Measurements from ENCODE around the gene MUS81. TPM values are rescaled to one million over a fixed set of nuclear protein-coding genes. Genes with fewer than 3 reads are reported as not detected.
A peak's percentile ranks its signal among the peaks of the same experiment; 100 is the strongest.

MUS81 gene
- total RNA-seq, 2 experiments from 2014 or later, result 37.7 to 39.2 TPM

DNA sequence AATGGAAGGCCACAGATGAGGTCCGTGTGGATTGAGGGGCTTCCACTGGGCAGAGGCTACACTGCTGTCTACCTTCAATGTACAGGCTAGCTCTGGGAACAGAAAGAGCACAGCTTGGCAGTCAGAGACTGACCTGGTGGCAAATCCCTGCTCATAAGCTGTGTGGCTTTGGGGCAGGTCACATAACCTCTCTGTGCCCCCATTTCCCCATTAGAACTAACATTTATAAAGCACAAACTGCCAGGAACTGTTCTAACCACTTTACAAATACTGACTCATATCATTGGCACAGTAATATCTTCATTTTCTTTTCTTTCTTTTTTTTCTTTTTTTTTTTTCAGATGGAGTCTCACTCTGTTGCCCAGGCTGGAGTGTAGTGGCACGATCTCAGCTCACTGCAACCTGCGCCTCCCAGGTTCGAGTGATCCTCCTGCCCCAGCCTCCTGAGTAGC lies 36.8 kb downstream of the MUS81 start:
- no peak overlapping the region for H3K4me3 ChIP-seq (ENCODE audit: low read length)
- H3K4me3 Mint-ChIP-seq, result peak overlapping the region; percentile 34
- ATAC-seq (ENCODE audit: poor library complexity) (no peak), DNase-seq (no peak)
- CTCF ChIA-PET, result interaction anchor here (2.4 to 3.9 kb wide), 2 partner anchors 8 to 12 kb away, joined by 17 to 37 read pairs; partner anchors contain the start of genes CCDC85B and FIBP
- no peak overlapping the region for H3K27ac ChIP-seq (ENCODE audit: low read depth in 1 of 2, low read length in 2 of 2)
- H3K36me3 Mint-ChIP-seq (ENCODE audit: low read depth), result no peaks in the 10 kb centered on the region
- TF ChIP-seq, protein P1, sequence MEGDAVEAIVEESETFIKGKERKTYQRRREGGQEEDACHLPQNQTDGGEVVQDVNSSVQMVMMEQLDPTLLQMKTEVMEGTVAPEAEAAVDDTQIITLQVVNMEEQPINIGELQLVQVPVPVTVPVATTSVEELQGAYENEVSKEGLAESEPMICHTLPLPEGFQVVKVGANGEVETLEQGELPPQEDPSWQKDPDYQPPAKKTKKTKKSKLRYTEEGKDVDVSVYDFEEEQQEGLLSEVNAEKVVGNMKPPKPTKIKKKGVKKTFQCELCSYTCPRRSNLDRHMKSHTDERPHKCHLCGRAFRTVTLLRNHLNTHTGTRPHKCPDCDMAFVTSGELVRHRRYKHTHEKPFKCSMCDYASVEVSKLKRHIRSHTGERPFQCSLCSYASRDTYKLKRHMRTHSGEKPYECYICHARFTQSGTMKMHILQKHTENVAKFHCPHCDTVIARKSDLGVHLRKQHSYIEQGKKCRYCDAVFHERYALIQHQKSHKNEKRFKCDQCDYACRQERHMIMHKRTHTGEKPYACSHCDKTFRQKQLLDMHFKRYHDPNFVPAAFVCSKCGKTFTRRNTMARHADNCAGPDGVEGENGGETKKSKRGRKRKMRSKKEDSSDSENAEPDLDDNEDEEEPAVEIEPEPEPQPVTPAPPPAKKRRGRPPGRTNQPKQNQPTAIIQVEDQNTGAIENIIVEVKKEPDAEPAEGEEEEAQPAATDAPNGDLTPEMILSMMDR (IDR thresholded peaks at IDR 0.05), result no peak
- H3K27me3 ChIP-seq (ENCODE audit: control insufficient read depth in 1 of 2, insufficient read depth in 2 of 2, low read length in 2 of 2), result peaks cover 9 to 12% of the 10 kb centered on the region in 2 experiments
- peaks cover 29% of the 10 kb centered on the region for H3K4me1 Mint-ChIP-seq (ENCODE audit: low read depth)
- H3K27me3 Mint-ChIP-seq, result peaks cover 8% of the 10 kb centered on the region
- POLR2A ChIA-PET, result no interaction called here
- no peak overlapping the region for H3K27ac Mint-ChIP-seq
- no peaks in the 10 kb centered on the region for H3K9me3 Mint-ChIP-seq
- no peaks in the 10 kb centered on the region for H3K36me3 ChIP-seq (ENCODE audit: insufficient read depth, low read length)
- intact Hi-C loops (cut with DNase I, micrococcal nuclease), result no loop called here
- peaks cover 55% of the 10 kb centered on the region for H3K4me1 ChIP-seq (ENCODE audit: insufficient read depth, low read length)
- H3K9me3 ChIP-seq (ENCODE audit: control insufficient read depth in 1 of 2, insufficient read depth in 1 of 2, low read length in 2 of 2), result peaks cover 0 to 7% of the 10 kb centered on the region in 2 experiments

- Mint-ChIP-seq H3K4me1 (ENCODE audit: low read depth) (peaks cover 12% of the 10 kb centered on the region), H3K27ac (peak overlapping the region; percentile 39), H3K27me3 (peaks cover 14% of the 10 kb centered on the region), H3K36me3 (ENCODE audit: low read depth) (no peaks in the 10 kb centered on the region), H3K9me3 (no peaks in the 10 kb centered on the region), H3K4me3 (peak overlapping the region; percentile 62)
- H3K27me3 ChIP-seq (ENCODE audit: control insufficient read depth in 1 of 2, insufficient read depth in 2 of 2, low read length in 2 of 2), result peaks cover 9 to 12% of the 10 kb centered on the region in 2 experiments
- peak overlapping the region; percentile 36 for H3K4me3 ChIP-seq (ENCODE audit: low read length)
- no peak overlapping the region for H3K27ac ChIP-seq (ENCODE audit: low read depth in 1 of 2, low read length in 2 of 2)
- DNase-seq, result no peak
- POLR2A ChIA-PET, result interaction anchor here (0.5 to 5.3 kb wide), 6 partner anchors 9 to 303 kb away, joined by 3 to 80 read pairs (median 4); partner anchors contain the start of genes C11orf68, CCDC85B and FIBP
- ATAC-seq (ENCODE audit: poor library complexity), result no peak
- peaks cover 0 to 7% of the 10 kb centered on the region in 2 experiments for H3K9me3 ChIP-seq (ENCODE audit: control insufficient read depth in 1 of 2, insufficient read depth in 1 of 2, low read length in 2 of 2)
- TF ChIP-seq, protein P1 (IDR thresholded peaks at IDR 0.05), result no peak
- intact Hi-C loops (cut with DNase I, micrococcal nuclease), result no loop called here
- H3K36me3 ChIP-seq (ENCODE audit: insufficient read depth, low read length), result no peaks in the 10 kb centered on the region
- peaks cover 37% of the 10 kb centered on the region for H3K4me1 ChIP-seq (ENCODE audit: insufficient read depth, low read length)
- CTCF ChIA-PET, result interaction anchor here (0.7 to 3.9 kb wide), 5 partner anchors 9 to 426 kb away, joined by 3 to 37 read pairs (median 3); partner anchors contain the start of genes AP5B1, CCDC85B, FIBP and MUS81
Observed at GRCh38 chr11:65898656-65899355, 38.6 kb downstream of the MUS81 start.

GRCh38 chr11:65899356-65900124 lies 39.3 kb downstream of the MUS81 start:
- TF ChIP-seq, protein P1 (IDR thresholded peaks at IDR 0.05), result no peak
- H3K27me3 Mint-ChIP-seq, result peaks cover 18% of the 10 kb centered on the region
- CTCF ChIA-PET, result interaction anchor here (0.7 to 3.9 kb wide), 7 partner anchors 9 to 427 kb away, joined by 3 to 37 read pairs (median 17); partner anchors contain the start of genes AP5B1, CCDC85B, FIBP and MUS81
- H3K4me1 Mint-ChIP-seq (ENCODE audit: low read depth), result peaks cover 5% of the 10 kb centered on the region
- H3K27ac ChIP-seq (ENCODE audit: low read depth in 1 of 2, low read length in 2 of 2), result no peak overlapping the region
- intact Hi-C loops (cut with DNase I, micrococcal nuclease), result loop anchor here (1.0 kb wide), 2 partner anchors 9 to 20 kb away; partner anchors contain the start of genes C11orf68 (in 2 of the 2), CCDC85B (in 2 of the 2) and DRAP1 (in 2 of the 2)
- DNase-seq, result peak in 7 of 14 experiments; percentile 35 to 75 (median 63)
- no peaks in the 10 kb centered on the region for H3K36me3 ChIP-seq (ENCODE audit: insufficient read depth, low read length)
- H3K4me3 ChIP-seq (ENCODE audit: low read length), result peak overlapping the region; percentile 36
- peak overlapping the region; percentile 48 for H3K4me3 Mint-ChIP-seq
- H3K9me3 Mint-ChIP-seq, result no peaks in the 10 kb centered on the region
- H3K27ac Mint-ChIP-seq, result no peak overlapping the region
- POLR2A ChIA-PET, result interaction anchor here (0.5 to 5.3 kb wide), 8 partner anchors 10 to 303 kb away, joined by 3 to 80 read pairs (median 4); partner anchors contain the start of genes C11orf68, CCDC85B and FIBP
- H3K9me3 ChIP-seq (ENCODE audit: control insufficient read depth in 1 of 2, insufficient read depth in 1 of 2, low read length in 2 of 2), result peaks cover 0 to 7% of the 10 kb centered on the region in 2 experiments
- H3K36me3 Mint-ChIP-seq (ENCODE audit: low read depth), result no peaks in the 10 kb centered on the region
- peaks cover 30% of the 10 kb centered on the region for H3K4me1 ChIP-seq (ENCODE audit: insufficient read depth, low read length)
- H3K27me3 ChIP-seq (ENCODE audit: control insufficient read depth in 1 of 2, insufficient read depth in 2 of 2, low read length in 2 of 2), result peaks cover 9 to 12% of the 10 kb centered on the region in 2 experiments
- ATAC-seq (ENCODE audit: poor library complexity), result no peak
